GM12878 (cell line): ENCODE results near the gene GJA4. TPM values are rescaled to one million over a fixed set of nuclear protein-coding genes. Genes with fewer than 3 reads are reported as not detected.
A peak's percentile ranks its signal among the peaks of the same experiment; 100 is the strongest.

Source experiments
- BACH1 ChIP-seq: fragments of 450-650 bp; IDR thresholded peaks from 2 replicates; pipeline ENCODE4 v1.6.1; 2017; ENCODE audit warnings: mild to moderate bottlenecking, borderline replicate concordance
- CHD1 ChIP-seq: IDR thresholded peaks from 2 replicates; pipeline ENCODE4 v1.6.1; 2012; ENCODE audit warnings: low read depth, low read length, improper control_type of control experiment
- CTCF ChIP-seq, 3 experiments: IDR thresholded peaks in 2 of 3; conservative IDR thresholded peaks in 1 of 3; 2 replicates each; pipeline ENCODE4 v1.5.1; 2011; ENCODE audit warnings: low read depth in 3 of 3, low read length in 3 of 3, mild to moderate bottlenecking in 3 of 3, control low read depth in 2 of 3, moderate library complexity in 2 of 3, inconsistent platforms in 1 of 3, mixed read lengths in 1 of 3; ENCODE audit not compliant: control insufficient read depth in 2 of 3, insufficient read depth in 1 of 3; ENCODE audit errors: extremely low read depth in 1 of 3
- CUX1 ChIP-seq: IDR thresholded peaks from 2 replicates; pipeline ENCODE4 v1.6.1; 2012; ENCODE audit warnings: improper control_type of control experiment, low read depth, low read length; ENCODE audit not compliant: insufficient replicate concordance
- DPF2 ChIP-seq: fragments of 450-650 bp; IDR thresholded peaks from 2 replicates; pipeline ENCODE4 v1.6.1; 2017; ENCODE audit warnings: mild to moderate bottlenecking
- E2F4 ChIP-seq: IDR thresholded peaks from 2 replicates; pipeline ENCODE4 v1.6.1; 2012; ENCODE audit warnings: low read depth, low read length, improper control_type of control experiment
- EED ChIP-seq: sonication (generic); IDR thresholded peaks from 2 replicates; pipeline ENCODE4 v1.6.1; 2016; ENCODE audit warnings: antibody characterized with exemption, low read depth
- ETV6 ChIP-seq, 2 experiments: fragments of 450-650 bp in 1 of 2; IDR thresholded peaks in 1 of 2; conservative IDR thresholded peaks in 1 of 2; 2 replicates each; pipeline ENCODE4 v1.6.1; 2014; ENCODE audit warnings: antibody characterized with exemption in 1 of 2, borderline replicate concordance in 1 of 2, low read depth in 1 of 2, mild to moderate bottlenecking in 1 of 2, moderate library complexity in 1 of 2
- IRF3 ChIP-seq: fragments of 450-650 bp; IDR thresholded peaks from 2 replicates; pipeline ENCODE4 v1.6.1; 2014; ENCODE audit warnings: mild to moderate bottlenecking
- IRF4 ChIP-seq: IDR thresholded peaks from 2 replicates; pipeline ENCODE4 v1.6.1; 2011; ENCODE audit warnings: low read depth, low read length
- KAT2A ChIP-seq: conservative IDR thresholded peaks from 2 replicates; pipeline ENCODE4 v1.6.1; 2011; ENCODE audit warnings: low read depth, low read length; ENCODE audit not compliant: control insufficient read depth
- MAX ChIP-seq: IDR thresholded peaks from 2 replicates; pipeline ENCODE4 v1.6.1; 2012; ENCODE audit warnings: low read depth, low read length, improper control_type of control experiment
- RFX5 ChIP-seq: IDR thresholded peaks from 2 replicates; pipeline ENCODE4 v1.6.1; 2011; ENCODE audit warnings: low read depth, low read length, improper control_type of control experiment
- SMC3 ChIP-seq: IDR thresholded peaks from 2 replicates; pipeline ENCODE4 v1.6.1; 2011; ENCODE audit warnings: low read length, improper control_type of control experiment, borderline replicate concordance
- SUPT20H ChIP-seq: IDR thresholded peaks from 2 replicates; pipeline ENCODE4 v1.6.1; 2011; ENCODE audit warnings: low read depth, mild to moderate bottlenecking, low read length, moderate library complexity, borderline replicate concordance; ENCODE audit not compliant: control insufficient read depth
- ZBTB33 ChIP-seq: fragments of 450-650 bp; IDR thresholded peaks from 2 replicates; pipeline ENCODE4 v1.6.1; 2017; ENCODE audit warnings: mild to moderate bottlenecking
- polyA plus RNA-seq, 11 experiments: library from polyadenylated mRNA; depleted of rRNA in 4 of 11; unstranded in 6 of 11; stranded (reverse) in 5 of 11; fragments of >200 nt; fragmentation: Nextera tagmentation in 4 of 11; fragmentation: Illumina TruSeq in 1 of 11; extraction: Ambion mirVana in 4 of 11; extraction: Trizol in 1 of 11; gene quantifications; 1 replicate in 1 of 11; 2 replicates in 10 of 11; pipeline versions ENCODE4 v1.2.1 to v1.2.3, GENCODE V29; 2011 to 2016; ENCODE audit warnings: inconsistent platforms in 2 of 11, missing spikeins in 2 of 11, low read depth in 1 of 11
- total RNA-seq, 4 experiments: library from RNA; depleted of rRNA in 3 of 4; stranded (reverse); fragments of >200 nt in 3 of 4; fragmentation: Illumina TruSeq in 1 of 4; extraction: Trizol in 1 of 4; gene quantifications; 2 replicates each; pipeline versions ENCODE4 v1.2.1 to v1.2.3, GENCODE V29; 2013 to 2021

The GJA4 gene
- total and polyA plus RNA-seq, 10 of the 15 experiments (the other 5 are each of a cell fraction or from before 2014, with no cell fraction given) = 0.09 to 0.18 TPM; not detected in 8

- peak; percentile 85 to 96 (median 88); a peak in 5 of 6 replicates for TF ChIP-seq CTCF (IDR thresholded peaks at IDR 0.05 in 2 of 3, conservative IDR thresholded peaks at IDR 0.05 in 1 of 3; ENCODE audit: control insufficient read depth in 2 of 3, extremely low read depth in 1 of 3, insufficient read depth in 1 of 3, low read depth in 3 of 3, low read length in 3 of 3)
- peak; percentile 86 for TF ChIP-seq SMC3
- no peak for TF ChIP-seq RFX5
- TF ChIP-seq IRF3 = no peak
- TF ChIP-seq CHD1 = no peak
- no peak for TF ChIP-seq BACH1
- TF ChIP-seq IRF4 = 0 out of 2 replicates have a peak, but pooled peaks have one; percentile 20
- TF ChIP-seq EED = no peak
- no peak for TF ChIP-seq DPF2
- no peak for TF ChIP-seq SUPT20H
- no peak for TF ChIP-seq E2F4
- no peak for TF ChIP-seq CUX1
- no peak for TF ChIP-seq ZBTB33
- TF ChIP-seq KAT2A = no peak
- TF ChIP-seq ETV6 (conservative IDR thresholded peaks at IDR 0.05 in 1 of 2, IDR thresholded peaks at IDR 0.05 in 1 of 2; ENCODE audit: borderline replicate concordance in 1 of 2, low read depth in 1 of 2) = no peak
- no peak for TF ChIP-seq MAX
Measured at GRCh38 chr1:34786521-34787325, 6.1 kb upstream of the GJA4 start (continued).
